MV-4-11 (cell line): ENCODE data around the gene STK38L.

ENCODE experiments used
- DNase-seq: peaks from one replicate; lab custom pipeline; 2025; lab: John Stamatoyannopoulos, UW

STK38L gene

GRCh38 chr12:27319409-27319808 lies 75.3 kb downstream of the STK38L start:
- DNase-seq, result no peak

DNA sequence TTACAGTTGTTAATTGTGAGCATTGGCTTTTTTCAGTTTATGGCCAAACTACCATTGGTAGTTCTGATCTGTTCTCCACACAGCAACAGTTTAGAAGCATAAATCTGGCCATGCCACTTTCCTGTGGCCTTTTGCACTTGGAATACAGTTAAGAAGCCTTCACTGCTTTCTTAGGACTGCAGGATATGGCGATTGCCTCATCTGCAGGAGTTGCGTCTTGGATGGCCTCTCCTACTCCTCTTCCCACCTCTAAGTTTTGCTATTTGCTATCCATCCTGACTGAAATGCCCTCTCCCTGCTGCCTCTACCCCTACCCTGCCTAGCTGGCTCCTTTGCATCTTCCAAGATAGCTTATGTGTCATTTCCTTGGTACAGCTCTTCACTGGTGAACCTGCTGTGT lies 75.8 kb downstream of the STK38L start:
- no peak for DNase-seq

GRCh38 chr12:27324530-27324929 lies 80.4 kb downstream of the STK38L start:
- no peak for DNase-seq

DNA sequence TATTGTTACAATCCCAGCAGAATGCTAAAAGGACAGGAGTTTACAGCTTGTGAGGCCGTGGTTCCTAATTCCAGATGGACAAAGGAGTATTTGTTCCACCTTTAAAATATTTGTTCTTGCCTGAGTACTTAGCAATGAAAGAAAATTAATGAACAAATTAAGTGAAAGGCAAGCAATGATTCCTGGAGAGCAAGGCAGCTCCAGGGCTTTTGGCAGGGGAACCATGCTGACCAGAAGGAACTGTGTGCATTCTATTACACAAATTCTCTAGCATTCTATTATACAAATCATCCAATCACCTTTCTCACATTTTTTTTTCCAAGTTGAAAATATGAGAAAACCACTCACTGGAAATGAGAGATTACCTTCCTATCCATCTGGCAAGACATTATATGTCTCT lies 86.8 kb downstream of the STK38L start:
- no peak for DNase-seq

DNA sequence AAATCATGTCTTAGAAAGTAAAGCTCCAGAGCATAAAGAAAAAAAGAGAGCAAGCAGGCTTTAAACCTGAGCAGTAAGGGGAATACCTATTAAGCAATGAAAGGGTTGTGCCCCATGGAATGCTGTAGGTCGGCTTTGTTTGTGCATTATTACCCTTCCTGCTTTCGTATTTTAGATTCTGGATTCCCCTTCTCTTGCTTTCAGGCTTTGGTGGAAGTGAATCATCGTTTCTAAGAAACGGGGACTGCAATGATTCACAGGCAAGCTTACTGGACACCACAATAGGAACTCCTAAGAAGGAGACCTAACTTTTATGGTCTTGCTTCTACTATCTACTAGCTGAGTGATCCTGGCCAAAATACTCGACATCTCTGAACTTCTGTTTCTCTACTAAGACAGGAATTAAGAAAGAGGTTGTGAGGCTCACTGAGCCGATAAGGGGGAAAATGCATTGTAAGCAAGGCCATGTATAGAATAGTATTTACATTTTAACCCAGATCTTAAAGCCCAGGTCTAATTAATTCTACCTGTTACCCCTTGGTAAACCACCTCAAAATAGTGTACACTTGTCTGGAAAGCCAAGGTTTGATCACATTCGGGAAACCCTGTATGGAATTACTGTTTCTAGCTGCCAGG lies 87.3 kb downstream of the STK38L start:
- peak; percentile 96 for DNase-seq

DNA sequence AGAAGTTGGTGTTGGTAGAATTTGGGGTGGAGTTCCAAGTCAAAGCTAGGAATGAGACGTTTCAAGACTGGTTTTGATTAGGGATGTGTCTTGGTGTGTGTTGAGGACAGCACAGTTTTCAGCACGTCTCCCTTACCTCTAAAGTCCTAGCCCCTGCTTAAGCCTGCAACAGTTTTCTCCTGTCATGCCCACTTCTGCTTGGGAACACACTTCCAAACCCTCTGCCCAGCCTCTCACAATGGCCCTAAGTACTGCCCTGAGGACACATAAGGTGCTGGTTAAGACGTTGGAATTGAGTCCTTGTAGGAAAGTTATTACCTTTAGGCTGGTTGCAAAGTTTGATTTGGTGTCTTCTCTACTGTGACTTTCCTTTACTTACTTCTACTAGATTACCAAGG lies 87.8 kb downstream of the STK38L start:
- DNase-seq, result no peak

GRCh38 chr12:27332407-27332713 lies 88.3 kb downstream of the STK38L start:
- DNase-seq, result no peak

- no peak for DNase-seq
Observed at GRCh38 chr12:27332714-27333402, 88.8 kb downstream of the STK38L start, which contains the start of gene BMAL2. TSS of gene BMAL2 (plus strand) at chr12:27332836. CDS start at chr12:27333073, 237 bp downstream.

DNA sequence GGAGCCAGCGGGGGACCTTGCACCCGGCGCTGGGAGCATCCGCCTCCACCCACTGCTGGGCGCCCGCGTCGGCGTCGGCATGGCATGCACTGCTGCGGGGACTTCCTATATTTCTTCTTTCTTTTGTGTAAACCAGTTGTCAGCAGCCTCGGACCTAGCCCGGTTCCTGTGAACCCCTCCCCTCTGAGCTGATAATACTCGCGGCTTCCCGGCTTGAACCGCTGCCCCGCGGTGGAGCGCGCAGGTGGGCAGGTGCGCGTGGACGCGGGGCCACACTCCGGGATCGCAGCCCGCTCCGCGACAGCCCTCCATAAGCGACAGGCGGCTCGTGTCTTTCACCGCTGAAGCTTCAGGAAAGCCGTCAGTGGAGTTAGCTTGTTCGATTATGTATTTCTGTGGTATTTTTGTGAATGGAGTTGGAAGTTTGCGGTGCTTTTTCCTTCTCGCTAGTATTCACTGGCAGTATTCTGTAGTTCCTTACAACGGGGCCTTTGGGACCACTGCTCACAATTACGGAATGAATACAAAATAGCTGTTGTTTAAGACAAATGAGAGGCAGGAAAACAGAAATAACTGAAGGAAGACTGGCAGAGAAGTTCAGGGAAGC lies 89.4 kb downstream of the STK38L start:
- DNase-seq, result peak; percentile 29

DNA sequence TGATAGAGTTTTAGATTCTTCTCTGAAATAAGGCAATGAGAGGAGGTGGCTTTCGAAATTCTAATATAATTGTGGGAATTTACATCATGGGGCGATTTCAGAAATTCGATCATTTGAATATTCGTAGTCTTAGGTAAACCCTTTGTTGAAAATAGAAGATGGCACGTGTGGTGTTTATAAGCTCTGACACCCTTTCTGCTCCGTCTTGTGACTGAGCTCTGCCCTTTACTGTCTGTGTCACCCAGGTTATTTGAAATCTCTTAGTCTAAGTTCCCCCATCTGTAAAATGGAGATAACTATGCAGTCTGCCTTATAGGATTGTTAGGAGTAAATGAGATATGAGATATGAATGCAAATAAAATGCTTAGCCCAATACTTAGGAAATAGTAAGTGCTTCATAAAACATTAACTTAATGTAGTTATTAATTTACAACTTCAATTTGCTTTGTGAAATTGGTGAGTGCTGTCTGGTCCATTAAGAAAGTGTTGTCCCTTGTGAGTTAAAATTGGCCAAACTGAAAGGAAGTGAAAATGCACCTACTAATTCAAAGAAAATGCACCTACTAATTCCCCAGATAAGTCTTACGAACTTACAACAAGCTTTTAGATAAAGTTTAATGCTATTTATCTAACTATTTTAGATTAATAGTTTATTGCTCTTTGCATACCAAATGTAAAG lies 90.1 kb downstream of the STK38L start:
- no peak for DNase-seq

- DNase-seq, result no peak
Observed at GRCh38 chr12:27334721-27335082, 90.6 kb downstream of the STK38L start.

- DNase-seq, result no peak
Observed at GRCh38 chr12:27335364-27336281, 91.5 kb downstream of the STK38L start.

GRCh38 chr12:27336282-27336653 lies 92.2 kb downstream of the STK38L start:
- no peak for DNase-seq

DNA sequence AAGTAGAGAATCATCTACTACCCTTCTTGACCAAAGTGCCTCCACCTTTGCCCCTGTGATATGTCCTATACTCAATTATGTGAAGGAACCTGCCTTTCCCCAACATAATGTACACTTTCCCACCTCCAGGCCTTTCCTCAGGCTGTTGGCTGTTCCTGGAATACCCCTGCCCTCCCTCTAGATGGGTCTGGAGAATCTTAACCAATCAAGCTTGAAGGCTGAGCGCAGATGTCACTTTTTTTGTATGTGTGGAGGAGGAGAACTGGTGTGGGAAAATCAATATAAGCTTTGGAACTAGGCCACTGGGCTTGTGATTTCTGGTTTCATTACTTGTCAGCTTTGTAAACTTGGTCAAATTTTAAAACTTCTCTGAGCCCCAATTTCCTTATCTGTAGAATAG lies 93.3 kb downstream of the STK38L start:
- no peak for DNase-seq

DNA sequence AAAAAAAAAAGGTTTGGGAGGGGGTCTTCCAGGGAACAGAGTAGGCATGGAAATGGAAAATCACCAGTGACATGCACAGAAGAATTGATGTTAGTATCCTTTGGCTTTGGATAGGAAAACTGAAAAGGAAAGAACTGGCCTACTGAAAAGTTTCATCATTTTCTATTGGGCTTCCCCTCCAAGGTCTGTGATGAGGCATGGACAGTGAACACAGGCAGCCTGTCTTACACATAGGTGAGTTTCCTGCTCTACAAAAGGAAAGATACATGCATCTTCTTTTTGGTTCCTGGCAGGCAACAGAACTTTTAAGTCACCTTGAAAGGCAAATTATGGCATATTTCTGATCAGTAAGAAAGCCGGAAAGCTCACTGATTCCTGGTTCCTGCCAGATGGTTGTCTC lies 94.4 kb downstream of the STK38L start:
- no peak for DNase-seq

GRCh38 chr12:27340971-27341370 lies 96.9 kb downstream of the STK38L start:
- DNase-seq, result no peak

GRCh38 chr12:27342536-27342935 lies 98.5 kb downstream of the STK38L start:
- DNase-seq, result no peak

DNA sequence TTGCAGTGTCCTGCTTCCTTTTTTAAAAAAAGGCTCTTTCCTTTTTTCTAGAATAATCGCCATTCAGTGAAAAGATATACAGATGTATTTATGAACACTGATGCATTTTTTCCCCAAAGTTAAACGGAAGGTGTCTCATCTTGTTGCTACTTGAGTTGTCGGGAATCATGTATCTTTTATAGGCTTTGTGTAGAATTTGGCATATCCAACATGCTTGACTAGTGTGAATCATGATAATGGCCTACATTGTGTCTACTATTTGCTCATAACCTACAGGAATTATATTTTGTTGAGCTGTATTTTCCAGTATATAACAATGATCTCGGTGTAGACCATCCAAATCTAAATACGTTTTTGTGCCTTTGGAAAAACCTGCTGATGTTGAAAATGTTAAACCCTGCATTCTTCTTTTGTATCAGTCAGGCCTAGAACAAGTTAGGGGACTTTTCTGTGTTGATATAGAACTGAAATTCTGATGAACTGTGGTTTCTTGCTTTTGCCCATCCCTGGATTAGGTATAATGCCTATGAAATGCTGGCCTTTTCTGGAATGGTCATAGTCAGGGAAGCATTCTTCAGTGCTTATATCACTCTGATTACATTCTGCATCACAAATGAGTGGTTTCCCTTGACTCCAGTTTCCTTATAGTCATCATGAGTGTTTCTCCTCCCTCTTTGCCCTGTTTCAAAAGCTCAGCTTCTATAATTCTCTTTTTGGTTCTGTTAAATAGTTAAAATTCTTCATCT lies 99.3 kb downstream of the STK38L start:
- DNase-seq, result no peak

GRCh38 chr12:27344246-27344645 lies 100.2 kb downstream of the STK38L start:
- DNase-seq, result no peak

DNA sequence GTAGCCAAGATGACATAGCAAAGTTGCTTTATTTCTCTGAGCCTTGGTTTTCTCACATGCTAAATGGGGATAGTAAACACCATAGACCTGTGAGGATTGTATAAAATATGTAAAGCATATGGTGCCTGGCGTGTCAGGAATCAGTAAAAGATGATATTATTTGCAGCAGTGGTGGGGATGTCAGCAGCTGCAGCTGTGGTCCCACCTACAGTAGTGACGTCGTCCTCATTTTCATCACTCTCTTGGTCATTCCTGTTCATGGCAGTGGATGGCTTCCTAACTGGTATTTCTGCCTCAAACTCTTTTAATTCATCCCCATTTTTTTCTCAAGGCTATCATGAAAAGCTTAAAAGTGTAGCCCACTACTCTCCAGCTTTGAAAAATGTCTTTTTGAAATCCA lies 100.7 kb downstream of the STK38L start:
- DNase-seq, result no peak

GRCh38 chr12:27345376-27345775 lies 101.3 kb downstream of the STK38L start:
- no peak for DNase-seq
